GM23248 (cell line): Measurements from ENCODE around the gene FASLG.

Experiments used
- EZH2 ChIP-seq: fragments of 200-600 bp; sonication (generic); IDR thresholded peaks from 2 replicates; pipeline ENCODE4 v1.6.1; 2018; ENCODE audit warnings: antibody characterized with exemption, mild to moderate bottlenecking; ENCODE audit not compliant: insufficient read depth, poor library complexity, severe bottlenecking
- EZH2phosphoT487 ChIP-seq: fragments of 200-600 bp; sonication (generic); IDR thresholded peaks from 2 replicates; pipeline ENCODE4 v1.6.1; 2018; ENCODE audit warnings: antibody characterized with exemption, moderate library complexity, mild to moderate bottlenecking, low read depth; ENCODE audit not compliant: insufficient read depth

- TF ChIP-seq EZH2 (no peak), EZH2phosphoT487 (no peak)
Observed at GRCh38 chr1:172704420-172705210, 45.7 kb downstream of the FASLG start.
